K562 (cell line): ENCODE data around the gene LLCFC1. TPM values are rescaled to one million over a fixed set of nuclear protein-coding genes. Genes with fewer than 3 reads are reported as not detected.

Source experiments
- ATAC-seq: fragments of 200-7000 bp; cut with Tn5 transposase; 3 replicates; pipeline ENCODE4 v1.9.1; 2020; ENCODE audit warnings: moderate library complexity
- BruUV-seq: library from RNA; stranded (reverse); fragments of 400-500 nt; replicated peaks from 2 replicates; lab custom pipeline; 2021; lab: Mats Ljungman, UMichigan
- CTCF ChIA-PET: fragments of 300-600 bp; formaldehyde crosslinking; extraction: SDS; loops from one replicate; lab custom pipeline; 2021; ENCODE audit warnings: low intra/inter-chr PET ratio; lab: Yijun Ruan, JAX
- POLR2A ChIA-PET: fragments of 300-600, 350-650 bp; sonication (Branson Sonifier 250); formaldehyde crosslinking; extraction: SDS; loops from one replicate; lab custom pipeline; 2021; ENCODE audit warnings: antibody characterized with exemption, inconsistent platforms; lab: Yijun Ruan, JAX
- DNase-seq, 4 experiments: peaks; one replicate each; pipeline versions ENCODE4 v3.0.0 to v3.0.0-alpha.2; 2011 to 2018; ENCODE audit warnings: low spot score in 3 of 4, mixed read lengths in 3 of 4; ENCODE audit errors: extremely low read depth in 1 of 4
- FAIRE-seq: peaks from 2 replicates; lab custom pipeline; 2011; peaks lifted over from hg19 to GRCh38; lab: Jason Lieb, UNC
- H2AFZ ChIP-seq: 2 replicates; pipeline ENCODE4 v1.6.0; 2011; ENCODE audit warnings: low read depth, low read length, control low read depth, inconsistent platforms
- H3K27ac ChIP-seq: fragments of 200-600 bp; 3 replicates; pipeline ENCODE4 v1.8.0; 2011; ENCODE audit warnings: low read depth, mild to moderate bottlenecking, control low read depth, inconsistent platforms, low read length, moderate library complexity, mixed read lengths; ENCODE audit errors: extremely low read depth
- H3K27me3 ChIP-seq, 2 experiments: fragments of 300-600 bp in 1 of 2; 2 replicates in 1 of 2; 3 replicates in 1 of 2; pipeline versions ENCODE4 v1.6.0 to v1.8.0; 2011; ENCODE audit warnings: inconsistent platforms in 2 of 2, low read length in 2 of 2, mild to moderate bottlenecking in 1 of 2, mixed read lengths in 1 of 2, moderate library complexity in 1 of 2; ENCODE audit not compliant: control insufficient read depth in 2 of 2, insufficient read depth in 2 of 2
- H3K36me3 ChIP-seq: fragments of 300-600 bp; 3 replicates; pipeline ENCODE4 v1.8.0; 2011; ENCODE audit warnings: mild to moderate bottlenecking, low read length, inconsistent platforms; ENCODE audit not compliant: control insufficient read depth, insufficient read depth
- H3K4me1 ChIP-seq, 2 experiments: fragments of 200-600 bp in 1 of 2; replicated peaks in 1 of 2; 2 replicates in 1 of 2; 3 replicates in 1 of 2; pipeline versions ENCODE4 v1.5.1 to v1.8.0; 2011; ENCODE audit warnings: inconsistent platforms in 2 of 2, low read length in 2 of 2, mild to moderate bottlenecking in 1 of 2, mixed read lengths in 1 of 2, moderate library complexity in 1 of 2; ENCODE audit not compliant: control insufficient read depth in 2 of 2, insufficient read depth in 2 of 2
- H3K4me2 ChIP-seq: 2 replicates; pipeline ENCODE4 v1.6.1; 2011; ENCODE audit warnings: low read length, control low read depth, inconsistent platforms, mixed read lengths; ENCODE audit not compliant: insufficient read depth
- H3K4me3 ChIP-seq: fragments of 200-600 bp; sonication (generic), shearing (Covaris generic); 2 replicates; pipeline ENCODE4 v1.5.1; 2016; ENCODE audit warnings: control low read depth, inconsistent platforms
- H3K79me2 ChIP-seq: fragments of 200-600 bp; 3 replicates; pipeline ENCODE4 v1.8.0; 2011; ENCODE audit warnings: low read length, inconsistent platforms; ENCODE audit not compliant: control insufficient read depth, insufficient read depth
- H3K9ac ChIP-seq, 2 experiments: 2 replicates each; pipeline versions ENCODE4 v1.6.0 to v1.6.1; 2011; ENCODE audit warnings: low read depth in 2 of 2, low read length in 2 of 2, control low read depth in 1 of 2, inconsistent platforms in 1 of 2, mild to moderate bottlenecking in 1 of 2, mixed read lengths in 1 of 2; ENCODE audit not compliant: insufficient read depth in 1 of 2
- H3K9me1 ChIP-seq: one replicate; pipeline ENCODE4 v1.6.0; 2011; ENCODE audit warnings: inconsistent platforms, mild to moderate bottlenecking, low read length, moderate library complexity; ENCODE audit not compliant: control insufficient read depth, insufficient read depth
- H3K9me3 ChIP-seq: replicated peaks from 2 replicates; pipeline ENCODE4 v1.5.1; 2011; ENCODE audit warnings: low read depth, low read length, inconsistent platforms; ENCODE audit not compliant: control insufficient read depth, insufficient read depth
- H4K20me1 ChIP-seq: replicated peaks from 2 replicates; pipeline ENCODE4 v1.6.1; 2011; ENCODE audit warnings: low read length, inconsistent platforms, mixed read lengths; ENCODE audit not compliant: control insufficient read depth, insufficient read depth
- ARID1B ChIP-seq: fragments of 450-650 bp; IDR thresholded peaks from 2 replicates; pipeline ENCODE4 v1.6.1; 2016; ENCODE audit warnings: antibody characterized with exemption, mild to moderate bottlenecking, inconsistent platforms
- CEBPG ChIP-seq, 3 experiments: fragments of 200-800 bp in 1 of 3; sonication (Bioruptor generic) in 1 of 3; sonication (generic) in 1 of 3; formaldehyde crosslinking in 1 of 3; IDR thresholded peaks in 2 of 3; conservative IDR thresholded peaks in 1 of 3; 2 replicates each; pipeline versions ENCODE4 v1.6.1 to v1.8.0; 2016 to 2022; ENCODE audit warnings: missing compliant biosample characterization in 2 of 3, missing genetic modification characterization in 2 of 3, mild to moderate bottlenecking in 1 of 3, missing genetic modification reagents in 1 of 3
- CXXC5 ChIP-seq: fragments of 250-450 bp; sonication (Bioruptor Pico); IDR thresholded peaks from 2 replicates; pipeline ENCODE4 v1.8.0; 2022; ENCODE audit warnings: inconsistent platforms, mild to moderate bottlenecking, moderate library complexity
- HLTF ChIP-seq: fragments of 450-650 bp; IDR thresholded peaks from 2 replicates; pipeline ENCODE4 v1.6.1; 2016
- MTA2 ChIP-seq: fragments of 450-650 bp; IDR thresholded peaks from 2 replicates; pipeline ENCODE4 v1.6.1; 2016; ENCODE audit warnings: low read depth
- NFYB ChIP-seq: IDR thresholded peaks from 2 replicates; pipeline ENCODE4 v1.6.1; 2011; ENCODE audit warnings: mild to moderate bottlenecking, moderate library complexity; ENCODE audit not compliant: insufficient read length; ENCODE audit errors: extremely low read depth
- SMARCE1 ChIP-seq: fragments of 450-650 bp; IDR thresholded peaks from 2 replicates; pipeline ENCODE4 v1.7.1; 2016; ENCODE audit warnings: mild to moderate bottlenecking
- ZNF146 ChIP-seq: IDR thresholded peaks from one replicate; pipeline ENCODE4 v1.6.1; 2018; ENCODE audit warnings: missing compliant biosample characterization; ENCODE audit not compliant: unreplicated experiment
- ZNF274 ChIP-seq: IDR thresholded peaks from 2 replicates; pipeline ENCODE4 v1.6.1; 2011; ENCODE audit warnings: low read depth, mild to moderate bottlenecking, low read length, moderate library complexity, borderline replicate concordance
- WGBS: fragments of 100-300 bp; shearing (Covaris generic); methylation state at CpG from one replicate; pipeline ENCODE4 v1.1.6; 2016; ENCODE audit warnings: low coverage, mixed read lengths; ENCODE audit not compliant: insufficient coverage; ENCODE audit errors: missing lambda C conversion rate; 5-methylcytosine and 5-hydroxymethylcytosine counted together
- in situ Hi-C: fragments of 300-500 bp; cut with MboI; formaldehyde crosslinking; loops from 4 replicates; pipeline ENCODE4 v1.15.0; 2018; ENCODE audit warnings: inconsistent platforms, mixed read lengths
- intact Hi-C: fragments of 100-400 bp; cut with micrococcal nuclease; formaldehyde crosslinking; loops from 2 replicates; pipeline ENCODE4 v1.14.2; 2022
- polyA plus RNA-seq, 8 experiments: library from polyadenylated mRNA; depleted of rRNA in 4 of 8; stranded (reverse) in 5 of 8; unstranded in 3 of 8; fragments of >200 nt; fragmentation: Nextera tagmentation in 2 of 8; fragmentation: Illumina TruSeq in 1 of 8; extraction: Ambion mirVana in 2 of 8; extraction: Trizol in 1 of 8; gene quantifications; 2 replicates each; pipeline versions ENCODE4 v1.2.1 to v1.2.3, GENCODE V29; 2011 to 2014; ENCODE audit warnings: inconsistent platforms in 1 of 8, missing spikeins in 1 of 8
- total RNA-seq, 7 experiments: library from RNA; depleted of rRNA in 6 of 7; stranded (reverse); fragments of >200 nt in 6 of 7; fragmentation: Illumina TruSeq in 2 of 7; extraction: Trizol in 2 of 7; gene quantifications; 2 replicates each; pipeline versions ENCODE4 v1.2.1 to v1.2.3, GENCODE V29; 2011 to 2021; ENCODE audit warnings: low replicate concordance in 1 of 7
- TF ChIP-seq, protein P1 (sequence below): sonication (generic); IDR thresholded peaks from 2 replicates; pipeline ENCODE4 v1.6.1; 2016

The LLCFC1 gene
- total and polyA plus RNA-seq, 9 of the 15 experiments (the other 6 are each of a cell fraction or from before 2014, with no cell fraction given): not detected

DNA sequence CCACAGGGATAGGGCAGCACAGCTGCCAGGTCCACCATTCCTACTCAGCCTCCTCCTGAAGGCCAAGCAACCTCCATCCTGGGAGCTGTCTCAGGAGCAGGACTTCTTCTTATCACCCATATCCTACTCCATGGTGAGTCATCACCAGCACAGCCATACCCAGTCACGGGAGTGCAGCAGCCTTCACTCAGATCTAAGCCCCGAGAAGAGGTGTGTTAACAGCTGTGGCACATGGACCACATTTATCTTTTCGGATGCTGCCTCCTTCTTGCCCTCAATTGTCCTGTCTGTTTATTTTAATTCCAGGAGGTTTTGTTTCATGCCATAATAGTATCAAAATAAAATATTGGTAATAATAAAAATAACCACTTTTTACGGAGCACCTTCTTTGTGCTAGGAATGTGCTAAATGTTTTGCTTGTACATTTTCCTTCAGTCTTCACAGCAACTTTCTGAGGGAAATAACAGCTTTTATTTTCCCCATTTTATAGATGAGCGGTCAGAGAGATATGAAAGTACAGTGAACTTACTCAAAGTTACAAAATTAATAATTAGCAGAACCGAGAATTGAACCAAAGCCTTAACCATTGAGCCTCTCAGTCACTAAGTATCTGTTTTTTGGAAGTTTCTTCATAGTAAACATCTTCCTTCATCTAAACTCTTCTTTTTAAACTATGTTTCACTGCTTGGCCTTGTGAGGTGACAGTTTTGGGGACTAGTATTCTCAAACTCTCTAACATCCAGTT, 25.4 kb downstream of the LLCFC1 start (continued):
- no peak for TF ChIP-seq HLTF
- TF ChIP-seq MTA2: no peak
- TF ChIP-seq ZNF274: no peak
- TF ChIP-seq CEBPG (CRISPR knock-in tag; IDR thresholded peaks at IDR 0.05): no peak
- TF ChIP-seq CEBPG (tag; conservative IDR thresholded peaks at IDR 0.05 in 1 of 2, IDR thresholded peaks at IDR 0.05 in 1 of 2): 0 out of 4 replicates have a peak, but pooled peaks of 1 of the 2 experiments have one; percentile 18
- TF ChIP-seq ZNF146 (CRISPR knock-in tag): peak; percentile 85
- peak; percentile 89 for TF ChIP-seq ARID1B
- TF ChIP-seq SMARCE1: peak; percentile 92
- TF ChIP-seq CXXC5: peak; percentile 59; the same call in 1 of the 2 replicates

DNA sequence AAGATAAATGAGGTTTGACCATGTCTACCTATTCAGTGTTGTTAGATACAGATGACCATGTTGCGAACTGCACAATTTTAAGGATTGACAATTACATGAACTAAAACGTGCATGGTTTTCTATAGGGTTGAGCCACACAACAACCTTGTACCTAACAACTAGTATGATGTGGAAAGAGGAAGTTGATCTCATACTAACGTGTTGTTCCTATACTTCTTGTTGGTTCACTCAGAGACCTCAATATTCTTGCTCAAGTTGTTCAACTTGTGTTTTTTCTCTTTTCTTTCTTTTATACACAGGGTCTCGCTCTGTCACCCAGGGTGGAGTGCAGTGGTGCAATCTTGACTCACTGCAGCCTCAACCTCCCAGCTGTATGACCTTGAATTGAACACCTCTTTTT, 28.9 kb downstream of the LLCFC1 start:
- H3K4me2 ChIP-seq: no peak overlapping the region
- no peaks in the 10 kb centered on the region for H4K20me1 ChIP-seq
- CTCF ChIA-PET: no interaction called here
- FAIRE-seq: no peak
- H3K9me3 ChIP-seq: no peaks in the 10 kb centered on the region
- H2AFZ ChIP-seq: no peak overlapping the region
- BruUV-seq: no TSS peak
- TF ChIP-seq NFYB: no peak
- TF ChIP-seq, protein P1, sequence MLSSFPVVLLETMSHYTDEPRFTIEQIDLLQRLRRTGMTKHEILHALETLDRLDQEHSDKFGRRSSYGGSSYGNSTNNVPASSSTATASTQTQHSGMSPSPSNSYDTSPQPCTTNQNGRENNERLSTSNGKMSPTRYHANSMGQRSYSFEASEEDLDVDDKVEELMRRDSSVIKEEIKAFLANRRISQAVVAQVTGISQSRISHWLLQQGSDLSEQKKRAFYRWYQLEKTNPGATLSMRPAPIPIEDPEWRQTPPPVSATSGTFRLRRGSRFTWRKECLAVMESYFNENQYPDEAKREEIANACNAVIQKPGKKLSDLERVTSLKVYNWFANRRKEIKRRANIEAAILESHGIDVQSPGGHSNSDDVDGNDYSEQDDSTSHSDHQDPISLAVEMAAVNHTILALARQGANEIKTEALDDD: peak; percentile 71; the same call in 1 of the 2 replicates
- H3K9ac ChIP-seq: no peak overlapping the region
- H3K27me3 ChIP-seq: no peaks in the 10 kb centered on the region
- 25% methylated on average over 4 of the region's 4 CpGs for WGBS
- ATAC-seq: no peak
- H3K79me2 ChIP-seq: no peaks in the 10 kb centered on the region
- H3K36me3 ChIP-seq: no peaks in the 10 kb centered on the region
- no peak overlapping the region for H3K4me3 ChIP-seq
- no peaks in the 10 kb centered on the region for H3K9me1 ChIP-seq
- POLR2A ChIA-PET: interaction anchor here (1.0 to 1.5 kb wide), 2 partner anchors 9 to 80 kb away, joined by 3 to 4 read pairs; no protein-coding TSS in a partner anchor
- H3K27ac ChIP-seq: no peak overlapping the region
- peak in 1 of 4 experiments; percentile 5 for DNase-seq
- intact Hi-C loops (no loop called here), in situ Hi-C loops (no loop called here)
- peaks cover 16 to 22% of the 10 kb centered on the region in 2 experiments; a peak in 4 of 5 replicates for H3K4me1 ChIP-seq
